GM23248 (cell line): Measurements from ENCODE around the gene LIPJ.

Experiments used
- EZH2 ChIP-seq: fragments of 200-600 bp; sonication (generic); IDR thresholded peaks from 2 replicates; pipeline ENCODE4 v1.6.1; 2018; ENCODE audit warnings: antibody characterized with exemption, mild to moderate bottlenecking; ENCODE audit not compliant: insufficient read depth, poor library complexity, severe bottlenecking
- EZH2phosphoT487 ChIP-seq: fragments of 200-600 bp; sonication (generic); IDR thresholded peaks from 2 replicates; pipeline ENCODE4 v1.6.1; 2018; ENCODE audit warnings: antibody characterized with exemption, moderate library complexity, mild to moderate bottlenecking, low read depth; ENCODE audit not compliant: insufficient read depth

DNA sequence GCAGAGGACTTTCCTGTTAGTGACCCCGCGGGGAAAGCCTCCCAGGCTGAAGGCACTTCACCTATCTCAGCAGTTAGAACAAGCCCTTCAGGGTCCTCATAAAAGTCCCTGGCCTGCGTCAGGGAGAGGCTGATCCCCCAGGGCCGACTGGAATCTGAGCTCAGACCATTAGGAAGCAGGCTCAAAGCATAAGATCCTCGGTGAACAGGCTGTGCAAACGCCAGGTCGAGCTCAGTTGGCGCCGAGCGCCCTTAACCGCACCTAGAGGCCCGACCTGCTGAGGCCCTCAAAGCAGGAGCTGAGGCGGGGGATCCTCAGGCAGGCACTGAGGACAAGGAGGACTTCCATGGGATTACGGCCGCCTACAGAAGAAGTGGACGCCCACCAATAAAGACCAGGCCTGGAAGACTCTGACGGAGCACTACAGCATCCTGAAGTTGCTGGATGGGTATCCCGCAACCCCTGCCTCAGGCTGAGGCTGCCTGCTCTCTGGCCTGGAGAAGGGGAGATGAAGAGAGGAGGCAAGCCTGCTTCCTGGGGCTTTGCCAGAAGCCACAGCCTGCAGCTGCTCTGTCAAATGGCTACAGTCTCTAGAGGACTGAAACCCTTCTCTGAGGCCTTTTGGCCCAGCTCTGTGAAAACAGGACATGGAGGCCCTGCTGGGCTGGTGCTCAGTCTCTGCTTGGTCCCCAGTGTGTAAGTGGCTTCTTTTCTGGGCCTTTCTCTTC lies 29.9 kb downstream of the LIPJ start:
- TF ChIP-seq EZH2 = no peak
- TF ChIP-seq EZH2phosphoT487 = no peak
